Measurements from ENCODE around the gene CHCHD2. TPM values are rescaled to one million over a fixed set of nuclear protein-coding genes. Genes with fewer than 3 reads are reported as not detected.

The CHCHD2 gene
- total RNA-seq, 4 donors from 2014 or later = 347 to 507 (median 416) TPM

DNA sequence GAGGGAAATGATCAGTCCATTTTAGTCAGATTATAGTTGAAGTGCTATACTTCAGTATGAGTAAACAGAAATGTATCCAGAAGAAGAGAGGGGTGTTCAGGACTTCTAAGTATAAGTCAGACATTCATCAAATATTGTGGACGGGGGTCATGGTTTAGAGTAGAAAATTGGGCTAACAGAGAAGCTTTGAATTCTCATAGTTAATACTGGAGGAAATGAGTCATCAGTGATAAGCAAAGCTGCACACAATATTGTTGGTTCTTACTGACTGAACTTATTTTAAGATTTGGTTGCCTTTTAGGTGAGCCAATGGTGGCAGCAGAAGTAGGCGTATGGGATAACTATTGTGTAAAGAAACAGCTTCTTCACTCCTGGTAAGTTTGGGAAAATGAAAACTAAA lies 43.9 kb downstream of the CHCHD2 start:
- Histone ChIP-seq H3K9me3 (no peaks in the 10 kb centered on the region), H3K27ac (no peak overlapping the region), H3K4me3 (replicated peaks in 1 of 3) (no peak overlapping the region), H3K4me1 (peaks cover 3 to 8% of the 10 kb centered on the region in 2 donors), H3K27me3 (no peaks in the 10 kb centered on the region), H3K36me3 (peaks cover 43 to 49% of the 10 kb centered on the region in 2 donors)
- no peak for TF ChIP-seq POLR2A (IDR thresholded peaks at IDR 0.05)
- DNase-seq = no peak
- intact Hi-C loops (cut with DNase I) = no loop called here
- WGBS, 2 donors = 91 to 93% methylated on average over 2 of the region's 2 CpGs

DNA sequence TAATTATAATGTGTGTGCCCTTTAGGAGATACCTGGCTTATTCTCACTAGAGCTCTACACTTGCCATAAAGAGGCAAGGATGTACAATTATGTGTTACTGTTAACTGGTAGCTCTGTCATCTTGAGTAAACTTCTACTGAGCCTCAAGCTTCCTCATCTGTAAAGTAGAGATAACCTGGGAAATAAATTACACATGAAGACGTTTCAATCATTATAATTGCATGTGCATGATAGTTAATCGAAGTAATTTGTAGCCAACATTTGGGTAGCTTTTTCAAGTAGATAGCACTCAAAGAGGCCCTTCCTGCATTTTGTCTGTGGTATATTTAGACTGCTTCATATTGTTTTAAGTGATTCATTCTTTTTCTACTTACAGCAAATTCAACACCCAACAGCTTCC lies 52.3 kb downstream of the CHCHD2 start:
- Histone ChIP-seq H3K27ac (no peak overlapping the region), H3K4me3 (replicated peaks in 1 of 3) (no peak overlapping the region), H3K9me3 (no peaks in the 10 kb centered on the region), H3K36me3 (peaks cover 39 to 43% of the 10 kb centered on the region in 2 donors), H3K27me3 (no peaks in the 10 kb centered on the region), H3K4me1 (peaks cover 13 to 24% of the 10 kb centered on the region in 2 donors)
- DNase-seq = no peak
- TF ChIP-seq POLR2A (IDR thresholded peaks at IDR 0.05) = no peak
- intact Hi-C loops (cut with DNase I) = loop anchor here (10.0 kb wide), 1 partner anchor 79 kb away; no protein-coding TSS in a partner anchor
- WGBS, 2 donors = 86 to 91% methylated on average over 2 of the region's 2 CpGs

DNA sequence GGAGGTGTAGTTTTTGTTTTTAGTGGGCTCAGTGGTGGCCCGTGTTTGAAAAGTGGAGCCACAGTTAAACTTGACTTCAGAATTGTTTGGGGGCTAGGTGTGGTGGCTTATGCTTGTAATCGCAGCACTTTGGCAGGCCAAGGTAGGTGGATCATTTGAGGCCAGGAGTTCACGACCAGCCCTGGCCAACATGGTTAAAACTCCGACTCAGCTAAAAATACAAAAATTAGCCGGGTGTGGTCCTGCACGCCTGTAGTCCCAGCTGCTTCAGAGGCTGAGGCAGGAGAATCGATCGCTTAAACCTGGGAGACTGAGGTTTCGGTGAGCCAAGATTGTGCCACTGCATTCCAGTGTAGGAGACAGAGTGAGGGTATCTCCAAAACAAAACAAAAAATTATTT lies 52.9 kb downstream of the CHCHD2 start:
- H3K36me3 ChIP-seq = peaks cover 32 to 37% of the 10 kb centered on the region in 2 donors

More for the DNA sequence above, 52.9 kb downstream of the CHCHD2 start:
- intact Hi-C loops (cut with DNase I) = loop anchor here (10.0 kb wide), 1 partner anchor 79 kb away; no protein-coding TSS in a partner anchor
- TF ChIP-seq, protein P1, sequence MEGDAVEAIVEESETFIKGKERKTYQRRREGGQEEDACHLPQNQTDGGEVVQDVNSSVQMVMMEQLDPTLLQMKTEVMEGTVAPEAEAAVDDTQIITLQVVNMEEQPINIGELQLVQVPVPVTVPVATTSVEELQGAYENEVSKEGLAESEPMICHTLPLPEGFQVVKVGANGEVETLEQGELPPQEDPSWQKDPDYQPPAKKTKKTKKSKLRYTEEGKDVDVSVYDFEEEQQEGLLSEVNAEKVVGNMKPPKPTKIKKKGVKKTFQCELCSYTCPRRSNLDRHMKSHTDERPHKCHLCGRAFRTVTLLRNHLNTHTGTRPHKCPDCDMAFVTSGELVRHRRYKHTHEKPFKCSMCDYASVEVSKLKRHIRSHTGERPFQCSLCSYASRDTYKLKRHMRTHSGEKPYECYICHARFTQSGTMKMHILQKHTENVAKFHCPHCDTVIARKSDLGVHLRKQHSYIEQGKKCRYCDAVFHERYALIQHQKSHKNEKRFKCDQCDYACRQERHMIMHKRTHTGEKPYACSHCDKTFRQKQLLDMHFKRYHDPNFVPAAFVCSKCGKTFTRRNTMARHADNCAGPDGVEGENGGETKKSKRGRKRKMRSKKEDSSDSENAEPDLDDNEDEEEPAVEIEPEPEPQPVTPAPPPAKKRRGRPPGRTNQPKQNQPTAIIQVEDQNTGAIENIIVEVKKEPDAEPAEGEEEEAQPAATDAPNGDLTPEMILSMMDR (IDR thresholded peaks at IDR 0.05) = no peak
- no peak for TF ChIP-seq POLR2A (IDR thresholded peaks at IDR 0.05)
- Histone ChIP-seq H3K4me1 (peaks cover 13 to 24% of the 10 kb centered on the region in 2 donors), H3K27ac (no peak overlapping the region), H3K27me3 (no peaks in the 10 kb centered on the region), H3K9me3 (no peaks in the 10 kb centered on the region), H3K4me3 (replicated peaks in 1 of 3) (no peak overlapping the region)
- no peak for DNase-seq
- 77 to 80% methylated on average over 9 of the region's 9 CpGs for WGBS, 2 donors

Small RNA genes within 50 kb of the gene (small RNA-seq; reads per million reads assigned to genes)
- gene SNORA15 = not detected
- not detected for gene SNORA22B

Other genes with a start within 250 kb of the CHCHD2 start
- gene SEPTIN14, start 243.7 kb downstream of the CHCHD2 start, total RNA-seq = under 1 TPM in 2 of 4 donors, not detected in 2; 0.11 to 0.27 TPM
- gene ZNF713, start 219.0 kb downstream of the CHCHD2 start, total RNA-seq = 10 to 100 TPM in 1 of 4 donors, 1 to 10 TPM in 3; 8.5 to 14.5 (median 8.7) TPM
- gene MRPS17, start 154.6 kb downstream of the CHCHD2 start, total RNA-seq = 10 to 100 TPM in 2 of 4 donors, 1 to 10 TPM in 2; 8.7 to 11.2 (median 9.7) TPM
- gene NIPSNAP2, start 141.9 kb downstream of the CHCHD2 start, total RNA-seq = 100 to 1,000 TPM; 142 to 203 (median 175) TPM
- 10 to 100 TPM; 19.3 to 26.7 (median 23.3) TPM for gene PSPH, start 55.0 kb downstream of the CHCHD2 start, total RNA-seq
- 100 to 1,000 TPM in 3 of 4 donors, 10 to 100 TPM in 1; 88.7 to 147 (median 118) TPM for gene CCT6A, start 54.7 kb downstream of the CHCHD2 start, total RNA-seq
- gene SUMF2, start 42.2 kb downstream of the CHCHD2 start, total RNA-seq = 100 to 1,000 TPM; 119 to 170 (median 164) TPM
- gene PHKG1, start 13.5 kb downstream of the CHCHD2 start, total RNA-seq = 1 to 10 TPM in 3 of 4 donors, under 1 TPM in 1; 0.78 to 3.5 (median 1.8) TPM
- gene NUPR2, start 9.9 kb upstream of the CHCHD2 start, total RNA-seq = 10 to 100 TPM; 26.3 to 38.5 (median 34.5) TPM

Measured in thyroid gland (tissue), 4 donors.